Measurements from ENCODE around the gene NDUFA13.
"Not testable (repeated sequence)": the region's sequence is repeated elsewhere in the genome, so short reads cannot be mapped to it uniquely, and the experiment has no call there.

DNA sequence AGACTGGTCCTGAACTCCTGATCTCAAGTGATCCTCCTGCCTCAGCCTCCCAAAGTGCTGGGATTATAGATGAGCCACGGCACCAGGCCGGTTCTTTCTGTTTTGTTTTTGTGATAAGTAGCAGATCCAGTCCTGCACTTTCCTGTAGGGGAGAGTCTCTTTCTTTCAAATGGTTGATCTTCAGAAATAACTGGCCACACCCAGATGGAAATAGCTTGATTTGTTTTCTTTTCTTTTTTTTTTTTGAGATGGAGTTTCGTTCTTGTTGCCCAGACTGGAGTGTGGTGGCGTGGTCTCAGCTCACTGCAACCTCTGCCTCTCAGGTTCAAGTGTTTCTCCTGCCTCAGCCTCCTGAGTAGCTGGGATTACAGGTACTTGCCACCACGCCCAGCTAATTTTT lies 43.9 kb upstream of the NDUFA13 start:
- TF ChIP-seq, protein P1, sequence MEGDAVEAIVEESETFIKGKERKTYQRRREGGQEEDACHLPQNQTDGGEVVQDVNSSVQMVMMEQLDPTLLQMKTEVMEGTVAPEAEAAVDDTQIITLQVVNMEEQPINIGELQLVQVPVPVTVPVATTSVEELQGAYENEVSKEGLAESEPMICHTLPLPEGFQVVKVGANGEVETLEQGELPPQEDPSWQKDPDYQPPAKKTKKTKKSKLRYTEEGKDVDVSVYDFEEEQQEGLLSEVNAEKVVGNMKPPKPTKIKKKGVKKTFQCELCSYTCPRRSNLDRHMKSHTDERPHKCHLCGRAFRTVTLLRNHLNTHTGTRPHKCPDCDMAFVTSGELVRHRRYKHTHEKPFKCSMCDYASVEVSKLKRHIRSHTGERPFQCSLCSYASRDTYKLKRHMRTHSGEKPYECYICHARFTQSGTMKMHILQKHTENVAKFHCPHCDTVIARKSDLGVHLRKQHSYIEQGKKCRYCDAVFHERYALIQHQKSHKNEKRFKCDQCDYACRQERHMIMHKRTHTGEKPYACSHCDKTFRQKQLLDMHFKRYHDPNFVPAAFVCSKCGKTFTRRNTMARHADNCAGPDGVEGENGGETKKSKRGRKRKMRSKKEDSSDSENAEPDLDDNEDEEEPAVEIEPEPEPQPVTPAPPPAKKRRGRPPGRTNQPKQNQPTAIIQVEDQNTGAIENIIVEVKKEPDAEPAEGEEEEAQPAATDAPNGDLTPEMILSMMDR (conservative IDR thresholded peaks at IDR 0.05; ENCODE audit: low read length) = not testable (repeated sequence)
- not testable (repeated sequence) for TF ChIP-seq EZH2phosphoT487 (IDR thresholded peaks at IDR 0.05; ENCODE audit: borderline replicate concordance)
